Stimulated activated naive CD8-positive, alpha-beta T cell treated with anti-CD3 and anti-CD28 coated beads, Interleukin-15, Interleukin-2, amounts not matched to agents 100 U/mL and 50 U/mL, for 24 hours (primary cell): ENCODE data around the gene FBXL17.
A peak's percentile ranks its signal among the peaks of the same experiment; 100 is the strongest.

ENCODE experiments used
- ATAC-seq: fragments of 150-1000 bp; cut with Tn5 transposase; one replicate; pipeline ENCODE4 v1.10.0; 2021
- DNase-seq: peaks from one replicate; pipeline ENCODE4 v3.0.0; 2021

The FBXL17 gene

GRCh38 chr5:107990881-107991810 is 390.8 kb downstream of the FBXL17 start:
- no peak for ATAC-seq
- no peak for DNase-seq

GRCh38 chr5:107985144-107985543 is 396.8 kb downstream of the FBXL17 start:
- DNase-seq = no peak
- ATAC-seq = no peak

- no peak for ATAC-seq
- no peak for DNase-seq
Observed at GRCh38 chr5:107982703-107983425, 399.0 kb downstream of the FBXL17 start.

GRCh38 chr5:107980923-107981692 is 400.8 kb downstream of the FBXL17 start:
- no peak for DNase-seq
- ATAC-seq = peak; percentile 57

GRCh38 chr5:107979900-107980299 is 402.0 kb downstream of the FBXL17 start:
- ATAC-seq (no peak), DNase-seq (no peak)

- DNase-seq (no peak), ATAC-seq (no peak)
Observed at GRCh38 chr5:107979291-107979690, 402.6 kb downstream of the FBXL17 start.

GRCh38 chr5:107977550-107978071 is 404.3 kb downstream of the FBXL17 start:
- DNase-seq = no peak
- ATAC-seq = no peak

GRCh38 chr5:107975568-107975967 is 406.3 kb downstream of the FBXL17 start:
- DNase-seq (no peak), ATAC-seq (no peak)

GRCh38 chr5:107971846-107972245 is 410.1 kb downstream of the FBXL17 start:
- no peak for ATAC-seq

GRCh38 chr5:107969847-107970246 is 412.1 kb downstream of the FBXL17 start:
- DNase-seq (no peak), ATAC-seq (no peak)

More at GRCh38 chr5:107971846-107972245, 410.1 kb downstream of the FBXL17 start:
- DNase-seq = no peak

GRCh38 chr5:107968998-107969397 is 412.9 kb downstream of the FBXL17 start:
- ATAC-seq = no peak
- DNase-seq = no peak

- DNase-seq = no peak
- no peak for ATAC-seq
Observed at GRCh38 chr5:107968406-107968843, 413.5 kb downstream of the FBXL17 start.

GRCh38 chr5:107966201-107966600 is 415.7 kb downstream of the FBXL17 start:
- no peak for DNase-seq
- ATAC-seq = no peak

- ATAC-seq = no peak
- no peak for DNase-seq
Observed at GRCh38 chr5:107964722-107965121, 417.2 kb downstream of the FBXL17 start.

GRCh38 chr5:107959573-107960279 is 422.2 kb downstream of the FBXL17 start:
- DNase-seq = no peak
- ATAC-seq = no peak

- DNase-seq (no peak), ATAC-seq (peak; percentile 68)
Observed at GRCh38 chr5:107958861-107959260, 423.0 kb downstream of the FBXL17 start.

GRCh38 chr5:107958432-107958831 is 423.5 kb downstream of the FBXL17 start:
- ATAC-seq (no peak), DNase-seq (no peak)

GRCh38 chr5:107957051-107957450 is 424.8 kb downstream of the FBXL17 start:
- DNase-seq (no peak), ATAC-seq (no peak)

- DNase-seq (no peak), ATAC-seq (no peak)
Observed at GRCh38 chr5:107955321-107955720, 426.6 kb downstream of the FBXL17 start.

- ATAC-seq = peak; percentile 59
- no peak for DNase-seq
Observed at GRCh38 chr5:107954254-107954653, 427.6 kb downstream of the FBXL17 start.

GRCh38 chr5:107952450-107952849 is 429.4 kb downstream of the FBXL17 start:
- DNase-seq (no peak), ATAC-seq (no peak)
